Measurements from ENCODE around the gene FBLN1. TPM values are rescaled to one million over a fixed set of nuclear protein-coding genes. Genes with fewer than 3 reads are reported as not detected.
"Not testable (repeated sequence)": the region's sequence is repeated elsewhere in the genome, so short reads cannot be mapped to it uniquely, and the experiment has no call there.

Gene FBLN1
- 100 to 1,000 TPM in 1 of 3 donors, 10 to 100 TPM in 2; 79.1 to 105 (median 97.9) TPM for polyA plus RNA-seq (ENCODE audit: insufficient read length in 3 of 3)

GRCh38 chr22:45502215-45503049, at the start of gene FBLN1:
FBLN1 (plus strand) TSS chr22:45502883; CDS start chr22:45502986, 103 bp downstream.
- DNase-seq (ENCODE audit: low read depth in 3 of 3, low spot score in 2 of 3) = peak in 1 of 3 donors; percentile 47

GRCh38 chr22:45453764-45454163, 48.9 kb upstream of the FBLN1 start:
- DNase-seq (ENCODE audit: low read depth in 3 of 3, low spot score in 2 of 3) = no peak

- no peak for DNase-seq (ENCODE audit: low read depth in 3 of 3, low spot score in 2 of 3)
Observed at GRCh38 chr22:45454275-45454674, 48.4 kb upstream of the FBLN1 start.

GRCh38 chr22:45455212-45455611, 47.5 kb upstream of the FBLN1 start:
- no peak for DNase-seq (ENCODE audit: low read depth in 3 of 3, low spot score in 2 of 3)

GRCh38 chr22:45455621-45456020, 47.1 kb upstream of the FBLN1 start:
- no peak for DNase-seq (ENCODE audit: low read depth in 3 of 3, low spot score in 2 of 3)

GRCh38 chr22:45456811-45457210, 45.9 kb upstream of the FBLN1 start:
- no peak for DNase-seq (ENCODE audit: low read depth in 3 of 3, low spot score in 2 of 3)

GRCh38 chr22:45458532-45458931, 44.2 kb upstream of the FBLN1 start:
- DNase-seq (ENCODE audit: low read depth in 3 of 3, low spot score in 2 of 3) = no peak

GRCh38 chr22:45459235-45459634, 43.4 kb upstream of the FBLN1 start:
- DNase-seq (ENCODE audit: low read depth in 3 of 3, low spot score in 2 of 3) = no peak

- DNase-seq (ENCODE audit: low read depth in 3 of 3, low spot score in 2 of 3) = peak in 2 of 3 donors; percentile 74 to 75
Observed at GRCh38 chr22:45460288-45461109, 42.2 kb upstream of the FBLN1 start.

- no peak for DNase-seq (ENCODE audit: low read depth in 3 of 3, low spot score in 2 of 3)
Observed at GRCh38 chr22:45462034-45462655, 40.5 kb upstream of the FBLN1 start.

- not testable (repeated sequence) for DNase-seq (ENCODE audit: low read depth in 3 of 3, low spot score in 2 of 3)
Observed at GRCh38 chr22:45463691-45464090, 39.0 kb upstream of the FBLN1 start.

GRCh38 chr22:45465633-45466032, 37.0 kb upstream of the FBLN1 start:
- DNase-seq (ENCODE audit: low read depth in 3 of 3, low spot score in 2 of 3) = no peak

GRCh38 chr22:45468872-45469271, 33.8 kb upstream of the FBLN1 start:
- no peak for DNase-seq (ENCODE audit: low read depth in 3 of 3, low spot score in 2 of 3)

GRCh38 chr22:45469281-45470073, 33.2 kb upstream of the FBLN1 start:
- DNase-seq (ENCODE audit: low read depth in 3 of 3, low spot score in 2 of 3) = no peak

GRCh38 chr22:45470871-45471270, 31.8 kb upstream of the FBLN1 start:
- DNase-seq (ENCODE audit: low read depth in 3 of 3, low spot score in 2 of 3) = no peak

- no peak for DNase-seq (ENCODE audit: low read depth in 3 of 3, low spot score in 2 of 3)
Observed at GRCh38 chr22:45472426-45472825, 30.3 kb upstream of the FBLN1 start.

- DNase-seq (ENCODE audit: low read depth in 3 of 3, low spot score in 2 of 3) = no peak
Observed at GRCh38 chr22:45473626-45474237, 29.0 kb upstream of the FBLN1 start.

GRCh38 chr22:45475063-45475747, 27.5 kb upstream of the FBLN1 start:
- DNase-seq (ENCODE audit: low read depth in 3 of 3, low spot score in 2 of 3) = no peak

- no peak for DNase-seq (ENCODE audit: low read depth in 3 of 3, low spot score in 2 of 3)
Observed at GRCh38 chr22:45475851-45476514, 26.7 kb upstream of the FBLN1 start.

All from right renal cortex interstitium (tissue), 3 donors.